Tibial artery (tissue), 4 donors: ENCODE results near the gene GAD2.

Source experiments
- DNase-seq, 2 donors: peaks; one replicate each; pipeline ENCODE4 v3.0.0-alpha.2; 2019
- H3K27ac ChIP-seq, 2 donors: fragments of 200-600 bp; sonication (generic) in 1 of 2; 1 replicate in 1 of 2; 2 replicates in 1 of 2; pipeline ENCODE4 v1.5.1; 2018 to 2019; ENCODE audit warnings: mild to moderate bottlenecking in 1 of 2
- H3K27me3 ChIP-seq, 2 donors: fragments of 200-600 bp; sonication (generic) in 1 of 2; one replicate each; pipeline versions ENCODE4 v1.5.1 to v1.6.0; 2016 to 2019
- H3K36me3 ChIP-seq, 3 donors: fragments of 200-600 bp; sonication (generic) in 2 of 3; one replicate each; pipeline ENCODE4 v1.5.1; 2016 to 2019; ENCODE audit warnings: mild to moderate bottlenecking in 2 of 3
- H3K4me1 ChIP-seq, 4 donors: fragments of 200-600 bp; sonication (generic) in 2 of 4; 1 replicate in 3 of 4; 2 replicates in 1 of 4; pipeline ENCODE4 v1.5.1; 2016 to 2019
- H3K4me3 ChIP-seq, 2 donors: fragments of 200-600 bp; sonication (generic) in 1 of 2; 1 replicate in 1 of 2; 2 replicates in 1 of 2; pipeline ENCODE4 v1.5.1; 2018 to 2019; ENCODE audit warnings: mild to moderate bottlenecking in 2 of 2
- H3K9me3 ChIP-seq, 3 donors: fragments of 200-600 bp; sonication (generic) in 1 of 3; one replicate each; pipeline ENCODE4 v1.5.1; 2016 to 2019
- CTCF ChIP-seq, 2 experiments: fragments of 200-600 bp in 1 of 2; fragments of 450-650 bp in 1 of 2; IDR thresholded peaks; one replicate each; pipeline ENCODE4 v1.5.1; 2017 to 2019; ENCODE audit warnings: antibody characterized with exemption in 2 of 2, mild to moderate bottlenecking in 1 of 2, moderate library complexity in 1 of 2
- intact Hi-C: fragments of 100-400 bp; cut with DNase I; formaldehyde crosslinking; loops from one replicate; pipeline ENCODE4 v1.15.0; 2023; ENCODE audit warnings: low total_unique reads

The GAD2 gene

GRCh38 chr10:26238378-26238777 lies 21.8 kb downstream of the GAD2 start:
- no peak for DNase-seq
- H3K9me3 ChIP-seq = no peaks in the 10 kb centered on the region
- intact Hi-C loops = no loop called here

DNA sequence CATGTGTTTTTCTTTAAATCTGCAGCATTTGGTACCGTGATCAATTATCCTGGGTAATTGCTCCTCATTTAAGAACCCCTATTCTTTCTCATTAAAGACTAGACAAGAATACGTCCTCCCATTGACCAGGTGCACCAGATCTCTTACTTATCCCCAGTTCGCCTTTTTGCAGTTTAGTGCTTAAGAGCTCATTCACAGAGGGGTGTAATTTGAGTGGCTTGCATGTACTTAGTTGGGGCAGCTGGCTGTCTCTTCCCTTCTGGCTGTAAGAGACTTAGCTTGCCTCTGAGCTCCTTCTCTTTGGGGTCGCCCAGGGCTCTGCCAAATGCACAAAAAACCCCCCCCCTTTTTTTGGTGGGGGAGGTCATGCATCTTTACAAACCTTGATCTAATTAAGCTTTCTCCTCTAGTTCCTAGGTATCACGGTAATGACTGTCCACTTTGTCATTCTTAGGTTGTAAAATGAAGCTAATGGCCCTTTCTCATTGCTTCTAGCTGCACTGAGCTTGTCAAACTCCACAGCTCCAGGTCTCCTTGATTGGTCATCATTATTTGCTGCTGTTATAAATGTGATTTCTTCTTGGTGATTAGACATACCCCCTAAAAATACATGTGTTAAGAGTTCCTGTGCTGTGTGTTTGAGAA lies 26.3 kb downstream of the GAD2 start:
- no peaks in the 10 kb centered on the region for H3K4me1 ChIP-seq
- H3K36me3 ChIP-seq = no peaks in the 10 kb centered on the region
- no peak for TF ChIP-seq CTCF (IDR thresholded peaks at IDR 0.05)
- intact Hi-C loops = no loop called here
- no peaks in the 10 kb centered on the region for H3K9me3 ChIP-seq
- no peaks in the 10 kb centered on the region for H3K27me3 ChIP-seq
- H3K27ac ChIP-seq = no peak overlapping the region
- DNase-seq = no peak
- H3K4me3 ChIP-seq = no peak overlapping the region

More at GRCh38 chr10:26238378-26238777, 21.8 kb downstream of the GAD2 start:
- H3K4me1 ChIP-seq = no peaks in the 10 kb centered on the region
- no peak overlapping the region for H3K4me3 ChIP-seq
- no peaks in the 10 kb centered on the region for H3K36me3 ChIP-seq
- no peak for TF ChIP-seq CTCF (IDR thresholded peaks at IDR 0.05)
- H3K27ac ChIP-seq = no peak overlapping the region
- H3K27me3 ChIP-seq = peaks cover 0 to 3% of the 10 kb centered on the region in 2 donors

- no peaks in the 10 kb centered on the region for H3K4me1 ChIP-seq
- H3K27me3 ChIP-seq = no peaks in the 10 kb centered on the region
- intact Hi-C loops = no loop called here
- H3K27ac ChIP-seq = no peak overlapping the region
- DNase-seq = no peak
- TF ChIP-seq CTCF (IDR thresholded peaks at IDR 0.05) = no peak
- H3K4me3 ChIP-seq = no peak overlapping the region
- H3K36me3 ChIP-seq = no peaks in the 10 kb centered on the region
- H3K9me3 ChIP-seq = no peaks in the 10 kb centered on the region
Observed at GRCh38 chr10:26243351-26243720, 26.8 kb downstream of the GAD2 start.

DNA sequence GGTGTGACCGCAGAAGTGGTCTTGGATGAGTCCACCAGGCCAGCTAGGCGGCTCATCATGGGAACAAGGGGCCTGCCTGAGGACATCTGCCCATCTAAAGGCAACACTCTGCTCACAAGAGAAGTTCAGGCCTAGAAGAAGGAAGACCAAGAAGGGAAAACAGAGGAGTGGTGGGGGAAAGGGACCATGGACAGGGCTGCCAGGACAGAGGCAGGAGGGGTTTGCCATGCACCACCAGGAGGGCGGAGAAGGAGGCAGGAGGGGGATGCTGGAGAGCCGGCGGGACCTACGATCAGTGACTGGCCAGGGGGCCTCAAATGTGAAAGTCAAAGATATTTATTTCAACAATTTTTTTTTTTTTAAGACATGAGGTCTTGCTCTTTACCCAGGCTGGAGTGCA lies 33.1 kb downstream of the GAD2 start:
- no peak overlapping the region for H3K27ac ChIP-seq
- intact Hi-C loops = no loop called here
- no peak overlapping the region for H3K4me3 ChIP-seq
- no peak for TF ChIP-seq CTCF (IDR thresholded peaks at IDR 0.05)
- no peaks in the 10 kb centered on the region for H3K4me1 ChIP-seq
- no peaks in the 10 kb centered on the region for H3K9me3 ChIP-seq
- no peak for DNase-seq
- no peaks in the 10 kb centered on the region for H3K36me3 ChIP-seq
- H3K27me3 ChIP-seq = no peaks in the 10 kb centered on the region

DNA sequence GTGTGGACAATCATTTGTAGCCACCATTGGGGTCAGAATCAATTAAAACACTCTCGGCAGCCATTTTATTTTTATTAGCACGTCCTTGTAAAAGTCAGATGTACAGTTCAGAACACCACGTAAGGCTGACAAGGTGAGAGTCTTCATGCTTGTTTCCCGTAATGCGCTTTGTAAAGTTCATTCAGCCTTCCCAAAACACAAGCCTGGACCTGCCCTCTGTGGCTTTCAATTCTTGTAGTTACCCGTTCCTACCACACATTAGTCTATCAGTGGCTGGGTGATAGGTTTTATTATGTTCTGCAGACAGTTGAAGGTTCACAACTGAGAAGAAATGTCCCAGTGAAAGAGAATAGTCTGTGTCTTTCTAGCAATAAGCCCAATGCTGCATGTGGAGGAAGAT lies 35.4 kb downstream of the GAD2 start:
- Histone ChIP-seq H3K27me3 (no peaks in the 10 kb centered on the region), H3K27ac (no peak overlapping the region), H3K9me3 (no peaks in the 10 kb centered on the region), H3K4me1 (no peaks in the 10 kb centered on the region), H3K4me3 (no peak overlapping the region), H3K36me3 (no peaks in the 10 kb centered on the region)
- no peak for DNase-seq
- intact Hi-C loops = no loop called here
- TF ChIP-seq CTCF (IDR thresholded peaks at IDR 0.05) = no peak

- Histone ChIP-seq H3K4me1 (no peaks in the 10 kb centered on the region), H3K4me3 (no peak overlapping the region), H3K27ac (no peak overlapping the region), H3K36me3 (no peaks in the 10 kb centered on the region), H3K9me3 (no peaks in the 10 kb centered on the region), H3K27me3 (no peaks in the 10 kb centered on the region)
- no peak for TF ChIP-seq CTCF (IDR thresholded peaks at IDR 0.05)
- no peak for DNase-seq
- intact Hi-C loops = no loop called here
Observed at GRCh38 chr10:26254616-26255015, 38.0 kb downstream of the GAD2 start.
